Renal cortex interstitium (tissue), 15 donors: ENCODE results near the gene PLS3. TPM values are rescaled to one million over a fixed set of nuclear protein-coding genes. Genes with fewer than 3 reads are reported as not detected.
"Not testable (repeated sequence)": the region's sequence is repeated elsewhere in the genome, so short reads cannot be mapped to it uniquely, and the experiment has no call there.

Source experiments
- DNase-seq, 11 donors: peaks; one replicate each; pipeline ENCODE4 v3.0.0-alpha.2; 2013; ENCODE audit warnings: low read depth in 9 of 11, low spot score in 4 of 11; ENCODE audit errors: extremely low read depth in 1 of 11
- long read RNA-seq, 16 experiments: transcript quantifications; one replicate each; lab custom pipeline, GENCODE V29; 2026
- polyA plus RNA-seq, 3 donors: library from polyadenylated mRNA; unstranded; fragments of 120-200 nt; gene quantifications; one replicate each; pipeline ENCODE4 v1.2.1, GENCODE V29; 2013; ENCODE audit not compliant: insufficient read length in 3 of 3

PLS3 gene, protein sequence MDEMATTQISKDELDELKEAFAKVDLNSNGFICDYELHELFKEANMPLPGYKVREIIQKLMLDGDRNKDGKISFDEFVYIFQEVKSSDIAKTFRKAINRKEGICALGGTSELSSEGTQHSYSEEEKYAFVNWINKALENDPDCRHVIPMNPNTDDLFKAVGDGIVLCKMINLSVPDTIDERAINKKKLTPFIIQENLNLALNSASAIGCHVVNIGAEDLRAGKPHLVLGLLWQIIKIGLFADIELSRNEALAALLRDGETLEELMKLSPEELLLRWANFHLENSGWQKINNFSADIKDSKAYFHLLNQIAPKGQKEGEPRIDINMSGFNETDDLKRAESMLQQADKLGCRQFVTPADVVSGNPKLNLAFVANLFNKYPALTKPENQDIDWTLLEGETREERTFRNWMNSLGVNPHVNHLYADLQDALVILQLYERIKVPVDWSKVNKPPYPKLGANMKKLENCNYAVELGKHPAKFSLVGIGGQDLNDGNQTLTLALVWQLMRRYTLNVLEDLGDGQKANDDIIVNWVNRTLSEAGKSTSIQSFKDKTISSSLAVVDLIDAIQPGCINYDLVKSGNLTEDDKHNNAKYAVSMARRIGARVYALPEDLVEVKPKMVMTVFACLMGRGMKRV
- 100 to 1,000 TPM; 233 to 264 (median 239) TPM for polyA plus RNA-seq
- long read RNA-seq, donor 1, transcript PLS3-202 (16 exons, 3,280 nt), result major isoform, 7 of 29 reads
- long read RNA-seq, donor 1, partial matches to known transcripts, result 22 of 29 reads
- long read RNA-seq, donor 1, other reads (novel, unspliced or antisense), result 0 of 29 reads
- long read RNA-seq, donor 2, transcript PLS3-202 (16 exons, 3,280 nt), result major isoform, 16 of 90 reads
- long read RNA-seq, donor 2, partial matches to known transcripts, result 74 of 90 reads
- long read RNA-seq, donor 2, other reads (novel, unspliced or antisense), result 0 of 90 reads
- long read RNA-seq, donor 3, transcript PLS3-202 (16 exons, 3,280 nt), result major isoform, 32 of 106 reads
- long read RNA-seq, donor 3, partial matches to known transcripts, result 74 of 106 reads
- long read RNA-seq, donor 3, other reads (novel, unspliced or antisense), result 0 of 106 reads
- long read RNA-seq, donor 4, transcript PLS3-202 (16 exons, 3,280 nt), result major isoform, 18 of 91 reads
- long read RNA-seq, donor 4, partial matches to known transcripts, result 73 of 91 reads
- long read RNA-seq, donor 4, other reads (novel, unspliced or antisense), result 0 of 91 reads
- long read RNA-seq, donor 5, transcript PLS3-202 (16 exons, 3,280 nt), result major isoform, 35 of 149 reads
- long read RNA-seq, donor 5, partial matches to known transcripts, result 113 of 149 reads
- long read RNA-seq, donor 5, other reads (novel, unspliced or antisense), result 0 of 149 reads
- long read RNA-seq, donor 6, transcript PLS3-202 (16 exons, 3,280 nt), result major isoform, 9 of 35 reads
- long read RNA-seq, donor 6, partial matches to known transcripts, result 26 of 35 reads
- long read RNA-seq, donor 6, other reads (novel, unspliced or antisense), result 0 of 35 reads
- long read RNA-seq, donor 7, transcript PLS3-202 (16 exons, 3,280 nt), result major isoform, 27 of 80 reads
- long read RNA-seq, donor 7, partial matches to known transcripts, result 53 of 80 reads
- long read RNA-seq, donor 7, other reads (novel, unspliced or antisense), result 0 of 80 reads
- long read RNA-seq, donor 8, transcript PLS3-202 (16 exons, 3,280 nt), result major isoform, 43 of 96 reads
- long read RNA-seq, donor 8, partial matches to known transcripts, result 52 of 96 reads
- long read RNA-seq, donor 8, other reads (novel, unspliced or antisense), result 0 of 96 reads
- long read RNA-seq, donor 9, transcript PLS3-202 (16 exons, 3,280 nt), result major isoform, 19 of 69 reads
- long read RNA-seq, donor 9, partial matches to known transcripts, result 50 of 69 reads
- long read RNA-seq, donor 9, other reads (novel, unspliced or antisense), result 0 of 69 reads
- long read RNA-seq, donor 10, transcript PLS3-202 (16 exons, 3,280 nt), result major isoform, 13 of 58 reads
- long read RNA-seq, donor 10, partial matches to known transcripts, result 45 of 58 reads
- long read RNA-seq, donor 10, other reads (novel, unspliced or antisense), result 0 of 58 reads
- long read RNA-seq, donor 11, transcript PLS3-202 (16 exons, 3,280 nt), result major isoform, 12 of 48 reads
- long read RNA-seq, donor 11, partial matches to known transcripts, result 36 of 48 reads
- long read RNA-seq, donor 11, other reads (novel, unspliced or antisense), result 0 of 48 reads
- long read RNA-seq, donor 12, transcript PLS3-202 (16 exons, 3,280 nt), result major isoform, 9 of 9 reads
- long read RNA-seq, donor 12, partial matches to known transcripts, result 0 of 9 reads
- long read RNA-seq, donor 12, other reads (novel, unspliced or antisense), result 0 of 9 reads
- long read RNA-seq, donor 13, transcript PLS3-202 (16 exons, 3,280 nt), result major isoform, 33 of 173 reads
- long read RNA-seq, donor 13, partial matches to known transcripts, result 139 of 173 reads
- long read RNA-seq, donor 13, other reads (novel, unspliced or antisense), result 0 of 173 reads
- long read RNA-seq, donor 14, transcript PLS3-202 (16 exons, 3,280 nt), result major isoform, 18 of 76 reads
- long read RNA-seq, donor 14, partial matches to known transcripts, result 58 of 76 reads
- long read RNA-seq, donor 14, other reads (novel, unspliced or antisense), result 0 of 76 reads
- long read RNA-seq, donor 15, transcript PLS3-202 (16 exons, 3,280 nt), result major isoform, 7 of 34 reads
- long read RNA-seq, donor 15, partial matches to known transcripts, result 27 of 34 reads
- long read RNA-seq, donor 15, other reads (novel, unspliced or antisense), result 0 of 34 reads
- long read RNA-seq, donor 16, transcript PLS3-202 (16 exons, 3,280 nt), result major isoform, 53 of 211 reads
- long read RNA-seq, donor 16, partial matches to known transcripts, result 151 of 211 reads
- long read RNA-seq, donor 16, other reads (novel, unspliced or antisense), result 5 of 211 reads

DNA sequence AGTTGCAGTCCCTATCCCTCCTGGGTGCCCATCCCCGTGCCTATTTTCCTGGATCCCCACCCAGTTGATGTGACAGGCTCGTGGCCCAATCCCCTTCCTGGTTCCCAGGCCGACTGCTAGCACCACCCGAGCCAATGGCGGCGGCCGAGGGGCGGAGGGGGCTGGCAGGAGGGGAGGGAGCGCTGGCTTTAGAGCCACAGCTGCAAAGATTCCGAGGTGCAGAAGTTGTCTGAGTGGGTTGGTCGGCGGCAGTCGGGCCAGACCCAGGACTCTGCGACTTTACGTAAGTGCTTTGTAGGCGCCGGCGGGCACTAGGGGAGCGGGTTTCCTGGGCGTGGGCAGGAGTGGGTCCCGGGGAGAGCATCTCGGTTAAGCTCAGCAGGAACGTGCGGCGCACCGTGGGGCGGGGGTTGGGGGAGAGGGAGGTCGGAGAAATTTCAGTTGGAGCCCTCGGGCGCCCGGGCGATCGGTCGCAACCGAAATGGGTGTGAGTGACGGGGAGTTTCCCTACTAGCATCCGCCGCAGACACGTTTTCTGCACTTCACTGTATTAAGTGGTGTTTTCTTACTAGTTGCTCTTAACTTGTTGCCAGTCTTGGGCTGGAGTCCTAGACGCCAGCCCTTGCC lies at the start of gene PLS3:
Gene PLS3 (plus strand): TSS at position 197 of the 627 bp plus-strand sequence. CDS start 49,077 bp downstream, outside the sequence.
- peak in 9 of 11 donors; percentile 44 to 72 (median 56) for DNase-seq

DNA sequence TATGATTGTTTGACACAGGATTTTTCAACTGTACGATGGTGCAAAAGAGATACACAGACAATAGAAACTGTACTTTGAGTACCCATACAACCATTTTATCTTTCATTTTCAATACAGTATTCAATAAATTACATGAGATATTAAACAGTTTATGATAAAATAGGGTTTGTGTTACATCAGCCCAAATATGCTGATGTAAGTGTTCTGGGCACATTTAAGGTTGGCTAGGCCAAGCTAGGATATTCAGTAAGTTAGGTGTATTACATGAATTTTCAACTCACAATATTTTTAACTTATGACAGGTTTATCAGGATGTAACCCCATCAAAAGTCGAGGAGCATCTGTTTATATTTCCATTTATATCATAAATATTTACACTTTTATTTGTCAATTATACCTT lies 42.9 kb upstream of the PLS3 start:
- no peak for DNase-seq

DNA sequence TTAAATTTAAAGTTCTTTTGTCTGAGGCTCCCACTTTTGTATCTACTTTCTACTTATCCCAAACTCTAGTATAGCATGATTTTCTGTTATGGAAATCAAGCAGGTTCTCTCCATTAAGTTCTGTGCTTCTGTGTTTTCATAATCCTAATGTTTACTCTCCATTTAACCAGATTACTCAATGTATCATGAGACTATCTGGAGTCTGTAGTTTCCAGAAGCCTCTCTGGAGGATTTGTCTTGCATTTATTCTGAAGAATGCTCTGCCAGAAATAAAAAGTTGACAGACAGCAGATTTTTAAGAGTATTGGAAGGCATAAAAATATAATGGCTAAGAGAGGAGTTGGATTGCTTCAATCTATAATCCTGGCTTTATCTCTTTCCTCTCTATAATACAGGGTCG lies 39.2 kb upstream of the PLS3 start:
- no peak for DNase-seq

DNA sequence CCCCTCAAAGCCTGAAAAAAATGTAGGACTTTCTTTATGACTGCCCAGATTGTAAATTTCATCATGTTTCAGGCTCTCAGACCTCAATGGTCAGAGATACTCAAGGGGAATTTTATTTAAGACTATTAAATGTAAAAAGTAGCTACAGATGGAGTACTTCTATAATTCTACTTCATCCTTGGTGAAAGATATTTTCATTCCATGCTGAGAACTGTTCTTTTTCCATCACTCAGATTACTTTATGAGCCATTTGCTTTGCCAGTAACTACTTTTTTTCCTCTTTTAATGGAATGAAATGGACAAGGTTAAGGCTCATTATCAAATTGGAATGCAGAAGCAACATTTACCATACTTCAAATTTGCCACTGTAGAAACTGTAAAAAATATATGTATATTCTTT lies 38.0 kb upstream of the PLS3 start:
- DNase-seq, result no peak

DNA sequence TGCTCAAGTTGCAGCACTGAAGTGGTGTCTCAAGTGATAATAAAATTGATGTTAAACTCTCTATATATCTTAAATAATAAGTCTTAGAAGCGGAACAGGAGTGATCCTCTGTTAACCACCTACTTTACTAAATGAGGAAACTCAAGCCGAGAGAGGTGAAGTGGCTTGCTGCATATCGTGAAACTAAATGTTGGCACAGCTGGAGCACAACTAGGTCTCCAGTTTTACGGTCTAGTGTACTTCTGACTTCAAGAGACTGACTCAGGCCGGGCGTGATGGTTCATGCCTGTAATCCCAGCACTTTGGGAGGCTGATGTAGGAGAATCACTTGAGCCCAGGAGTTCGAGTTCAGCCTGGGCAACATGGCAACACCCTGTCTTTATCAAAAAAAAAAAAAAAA lies 35.5 kb upstream of the PLS3 start:
- no peak for DNase-seq

DNA sequence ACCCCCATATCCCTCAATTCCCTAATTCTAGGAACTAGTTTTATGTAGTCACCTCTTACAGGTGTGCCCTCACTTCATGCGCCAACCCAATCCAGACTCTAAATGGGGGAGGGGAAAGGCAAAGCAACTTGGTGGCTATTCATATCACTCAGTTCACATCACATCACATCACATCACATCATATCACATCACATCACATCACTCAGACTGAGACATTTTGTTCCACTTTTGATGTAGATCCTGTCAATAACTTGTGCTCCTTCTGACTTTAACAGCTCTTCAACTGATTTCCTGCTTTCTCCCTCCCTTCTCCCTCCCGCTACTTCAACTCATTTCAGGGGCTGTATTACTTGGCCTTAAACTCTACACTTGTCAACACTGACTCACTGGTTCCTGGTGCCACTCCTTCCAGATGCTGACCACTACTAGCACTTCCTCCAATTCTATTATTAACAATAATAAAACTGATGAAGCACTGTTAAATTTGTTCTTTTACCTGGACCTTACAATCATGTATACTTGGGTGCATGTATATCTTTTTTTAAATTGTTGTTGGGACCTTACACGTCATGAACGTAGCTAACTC lies 29.1 kb upstream of the PLS3 start:
- DNase-seq, result no peak

DNA sequence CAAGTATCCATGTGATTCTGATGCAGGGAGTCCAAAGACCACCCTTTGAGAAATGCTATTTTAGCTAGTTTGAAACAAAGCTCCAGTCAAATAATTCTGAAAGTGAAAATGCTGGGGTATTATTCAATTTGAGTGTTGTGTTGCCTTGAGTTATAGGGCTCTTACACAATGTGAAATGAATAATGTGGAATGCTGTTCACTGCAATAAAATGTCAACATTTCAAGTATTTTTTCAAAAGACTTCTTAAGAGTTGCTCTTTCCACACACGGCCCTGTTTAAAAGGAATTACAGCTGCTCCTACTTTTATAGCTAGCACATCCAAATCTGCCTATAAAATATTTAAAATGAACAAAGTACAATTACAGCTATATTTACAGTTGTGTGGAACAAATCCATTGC lies 27.5 kb upstream of the PLS3 start:
- peak in 3 of 11 donors; percentile 13 to 18 (median 14) for DNase-seq

DNA sequence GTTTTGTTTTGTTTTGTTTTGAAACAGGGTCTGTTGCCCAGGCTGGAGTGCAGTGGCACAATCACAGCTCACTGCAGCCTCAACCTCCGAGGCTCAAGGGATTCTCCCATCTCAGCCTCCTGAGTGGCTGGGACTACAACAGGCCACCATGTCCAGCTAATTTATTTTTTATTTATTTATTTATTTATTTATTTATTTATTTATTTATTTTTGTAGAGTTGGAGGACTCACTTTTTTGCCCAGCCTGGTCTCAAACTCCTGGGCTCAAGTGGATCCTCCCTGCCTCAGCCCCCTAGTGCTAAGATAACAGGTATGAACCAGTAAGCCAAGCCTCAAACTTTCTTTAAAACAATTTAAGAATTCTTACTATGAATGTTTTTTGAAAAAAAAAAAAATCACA lies 26.6 kb upstream of the PLS3 start:
- no peak for DNase-seq

DNA sequence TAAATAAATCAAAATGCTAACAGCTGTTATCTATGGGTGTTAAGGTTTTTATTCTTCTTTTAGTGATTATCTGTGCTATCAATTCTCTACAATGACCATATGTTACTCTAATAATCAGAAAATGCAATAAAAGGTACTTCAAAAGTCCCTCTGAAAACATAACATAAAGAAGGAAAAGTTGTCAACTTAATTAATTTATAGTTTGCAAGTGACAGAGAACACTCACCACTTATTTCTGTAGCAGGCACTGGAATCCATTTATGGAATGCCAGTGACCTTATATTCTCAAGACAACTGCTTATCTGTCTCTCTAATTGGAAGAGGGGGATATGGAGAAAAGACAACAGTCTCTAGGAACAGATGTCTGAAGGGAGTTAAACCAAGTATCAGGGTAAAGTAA lies 25.6 kb upstream of the PLS3 start:
- DNase-seq, result no peak

DNA sequence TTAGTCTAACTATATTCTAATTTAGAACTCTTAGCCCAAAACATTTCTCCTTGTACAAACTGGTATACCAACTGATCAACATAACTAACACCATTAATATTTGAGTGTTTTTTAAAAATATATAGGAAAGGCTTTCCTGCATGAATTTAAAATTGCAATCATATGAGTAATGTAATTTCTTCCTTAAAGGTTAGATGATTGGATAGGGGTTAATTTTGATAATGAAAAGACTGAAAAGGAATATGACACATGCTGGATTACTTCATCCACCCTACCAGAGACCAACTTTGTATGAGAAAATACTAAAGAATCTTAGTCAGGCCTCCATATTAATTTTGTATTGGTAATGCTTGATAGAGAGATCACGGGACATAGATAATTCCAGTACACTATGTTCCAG lies 25.1 kb upstream of the PLS3 start:
- DNase-seq, result no peak

DNA sequence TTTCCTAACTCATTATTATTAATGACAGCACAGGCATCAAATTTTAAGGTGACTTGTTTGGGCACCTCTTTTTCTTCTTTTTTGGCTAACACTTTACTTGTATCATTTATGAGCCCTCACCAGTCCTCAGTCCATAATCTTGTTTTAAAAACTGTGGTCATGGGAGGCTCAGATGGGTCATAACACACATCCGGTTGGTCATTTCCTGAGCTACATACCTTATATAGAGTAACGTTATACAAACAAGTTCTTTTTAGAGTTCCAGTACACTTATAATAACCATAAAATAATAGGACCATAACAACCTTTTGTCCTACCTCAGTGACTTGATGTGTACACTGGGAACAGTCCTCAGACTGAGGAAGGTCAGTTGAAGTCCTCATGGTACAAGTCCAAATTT lies 21.1 kb upstream of the PLS3 start:
- no peak for DNase-seq

DNA sequence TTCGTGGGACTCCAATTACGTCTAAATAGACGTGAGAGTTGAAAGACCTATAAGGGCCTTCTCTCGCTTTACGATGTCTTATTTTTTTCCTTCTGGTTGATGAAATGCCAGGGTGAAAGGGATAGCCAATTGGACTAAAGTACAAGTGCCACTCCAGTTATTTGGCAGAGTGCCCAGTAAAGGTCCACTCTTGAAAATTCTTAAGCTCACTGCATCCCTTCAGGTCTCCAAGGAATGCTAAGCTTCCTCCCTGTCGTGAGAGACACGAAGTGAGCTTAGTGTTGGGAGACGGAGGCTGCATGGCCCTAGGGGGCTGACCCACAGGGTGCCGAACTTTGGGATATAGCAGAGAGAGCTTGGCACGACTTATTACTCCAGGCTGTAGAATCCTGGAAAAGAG lies 19.9 kb upstream of the PLS3 start:
- not testable (repeated sequence) for DNase-seq

DNA sequence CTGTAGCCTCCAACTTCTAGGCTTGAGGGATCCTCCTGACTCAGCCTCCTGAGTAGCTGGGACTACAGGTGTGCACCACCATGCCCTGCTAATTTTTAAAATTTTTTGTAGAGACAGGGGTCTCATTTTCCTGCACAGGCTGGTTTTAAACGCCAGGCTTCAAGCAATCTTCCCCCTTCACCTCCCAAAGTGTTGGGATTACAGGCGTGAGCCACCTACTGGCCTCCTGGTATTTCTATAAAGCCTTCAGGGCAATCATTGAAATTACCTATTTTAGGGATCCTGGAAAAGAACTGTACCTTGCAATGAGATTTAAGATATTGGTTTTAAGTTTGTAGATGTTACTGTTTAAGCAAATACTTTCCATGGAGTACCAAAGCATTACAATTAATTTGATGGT lies 13.5 kb upstream of the PLS3 start:
- DNase-seq, result no peak

DNA sequence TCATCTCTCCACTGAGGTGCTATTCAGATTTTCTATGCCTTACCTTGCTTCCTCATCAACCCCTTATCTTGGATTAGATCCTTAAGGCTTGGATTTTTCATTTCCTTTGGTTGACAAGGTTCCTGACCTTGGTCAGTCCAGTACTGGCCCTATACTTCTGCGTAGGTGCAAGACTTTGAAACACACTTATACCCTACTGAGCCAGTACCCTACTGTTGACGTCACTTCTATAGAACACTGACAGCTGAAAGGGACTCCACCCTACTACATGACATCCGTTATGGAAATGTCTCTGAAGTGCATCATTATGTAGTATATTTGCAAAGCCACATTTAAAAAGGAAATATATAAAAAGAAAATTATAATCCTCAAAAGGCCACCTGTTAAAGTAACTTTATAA lies 12.0 kb upstream of the PLS3 start:
- no peak for DNase-seq

DNA sequence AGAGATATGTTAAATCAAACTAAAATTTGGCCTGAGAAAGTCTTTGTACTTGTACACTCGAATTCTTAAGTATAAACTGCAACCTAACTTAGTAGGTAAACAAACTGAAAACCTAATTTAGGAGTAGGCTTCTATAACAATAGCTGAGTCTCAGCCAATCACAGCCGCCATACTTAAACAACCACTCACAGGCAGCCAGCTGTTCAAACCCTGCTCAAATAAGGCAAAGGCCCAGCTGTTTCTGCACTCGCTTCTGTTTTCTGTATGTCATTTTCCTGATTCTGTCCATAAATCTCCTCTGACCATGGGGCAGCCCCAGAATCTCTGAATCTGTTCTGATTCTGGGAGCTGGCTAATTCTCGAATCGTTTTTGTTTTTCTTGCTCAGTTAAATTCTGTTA lies 7.8 kb upstream of the PLS3 start:
- DNase-seq, result no peak
